GM12872 (cell line): ENCODE results near the gene C16orf78.

Experiments
- TF ChIP-seq, protein P1 (sequence below): IDR thresholded peaks from 3 replicates; pipeline ENCODE4 v1.5.1; 2011; ENCODE audit warnings: low read depth, mild to moderate bottlenecking, low read length, moderate library complexity; ENCODE audit not compliant: insufficient read depth

C16orf78 gene

DNA sequence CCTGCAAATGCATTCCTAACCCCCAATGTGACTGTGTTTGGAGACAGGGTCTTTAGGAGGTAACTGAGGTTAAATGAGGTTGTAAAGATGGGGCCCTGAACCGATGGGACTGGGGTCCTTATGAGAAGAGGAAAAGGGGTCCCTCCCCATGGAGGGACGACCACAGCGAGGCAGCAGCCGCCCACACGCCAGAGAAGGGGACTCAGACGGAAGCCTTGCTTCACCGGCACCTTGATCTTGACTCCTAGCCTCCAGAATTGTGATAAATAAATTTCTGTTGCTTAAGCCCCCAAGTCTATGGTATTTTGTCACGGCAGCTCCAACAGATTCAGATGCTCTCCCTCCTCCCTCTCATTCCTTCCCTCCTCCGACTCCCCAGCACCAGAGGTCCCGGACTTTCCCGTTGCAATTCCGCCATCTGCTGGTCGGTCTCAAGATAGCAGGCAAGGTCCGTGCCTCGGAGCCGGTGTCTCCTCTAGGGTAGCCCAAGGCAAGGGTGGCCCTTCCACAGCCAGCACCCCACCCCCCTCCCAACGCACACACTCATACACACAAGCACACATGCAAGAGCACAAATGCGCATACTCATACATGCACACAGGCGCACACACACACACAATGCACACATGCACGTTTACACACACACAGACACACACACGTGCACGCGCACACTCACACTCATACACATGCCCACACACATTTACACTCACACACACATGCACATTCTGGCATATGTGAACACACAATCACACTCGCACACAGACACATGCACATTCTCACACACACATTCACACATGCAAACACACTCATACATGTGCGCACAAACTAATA lies 23.1 kb upstream of the C16orf78 start:
- TF ChIP-seq, protein P1, sequence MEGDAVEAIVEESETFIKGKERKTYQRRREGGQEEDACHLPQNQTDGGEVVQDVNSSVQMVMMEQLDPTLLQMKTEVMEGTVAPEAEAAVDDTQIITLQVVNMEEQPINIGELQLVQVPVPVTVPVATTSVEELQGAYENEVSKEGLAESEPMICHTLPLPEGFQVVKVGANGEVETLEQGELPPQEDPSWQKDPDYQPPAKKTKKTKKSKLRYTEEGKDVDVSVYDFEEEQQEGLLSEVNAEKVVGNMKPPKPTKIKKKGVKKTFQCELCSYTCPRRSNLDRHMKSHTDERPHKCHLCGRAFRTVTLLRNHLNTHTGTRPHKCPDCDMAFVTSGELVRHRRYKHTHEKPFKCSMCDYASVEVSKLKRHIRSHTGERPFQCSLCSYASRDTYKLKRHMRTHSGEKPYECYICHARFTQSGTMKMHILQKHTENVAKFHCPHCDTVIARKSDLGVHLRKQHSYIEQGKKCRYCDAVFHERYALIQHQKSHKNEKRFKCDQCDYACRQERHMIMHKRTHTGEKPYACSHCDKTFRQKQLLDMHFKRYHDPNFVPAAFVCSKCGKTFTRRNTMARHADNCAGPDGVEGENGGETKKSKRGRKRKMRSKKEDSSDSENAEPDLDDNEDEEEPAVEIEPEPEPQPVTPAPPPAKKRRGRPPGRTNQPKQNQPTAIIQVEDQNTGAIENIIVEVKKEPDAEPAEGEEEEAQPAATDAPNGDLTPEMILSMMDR = peak; percentile 87

DNA sequence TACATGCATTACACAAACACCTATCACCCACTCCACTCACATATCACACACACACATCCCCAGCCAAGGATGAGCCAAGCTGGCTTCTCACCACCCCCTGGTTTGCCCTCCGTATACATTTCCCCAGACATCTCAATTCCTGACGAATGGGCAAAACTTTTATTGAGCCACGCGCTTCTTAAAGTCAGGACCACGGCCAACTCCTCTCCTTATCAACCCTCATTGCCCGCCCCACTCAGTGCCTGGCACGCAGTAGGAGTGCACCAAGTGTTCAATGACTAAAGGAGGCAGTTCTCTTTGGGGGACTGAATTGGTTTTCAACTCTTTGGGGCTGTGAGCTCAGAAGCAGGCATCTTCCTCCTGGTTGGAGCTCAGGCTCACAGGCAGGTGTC lies 22.5 kb upstream of the C16orf78 start:
- TF ChIP-seq, protein P1 = no peak

DNA sequence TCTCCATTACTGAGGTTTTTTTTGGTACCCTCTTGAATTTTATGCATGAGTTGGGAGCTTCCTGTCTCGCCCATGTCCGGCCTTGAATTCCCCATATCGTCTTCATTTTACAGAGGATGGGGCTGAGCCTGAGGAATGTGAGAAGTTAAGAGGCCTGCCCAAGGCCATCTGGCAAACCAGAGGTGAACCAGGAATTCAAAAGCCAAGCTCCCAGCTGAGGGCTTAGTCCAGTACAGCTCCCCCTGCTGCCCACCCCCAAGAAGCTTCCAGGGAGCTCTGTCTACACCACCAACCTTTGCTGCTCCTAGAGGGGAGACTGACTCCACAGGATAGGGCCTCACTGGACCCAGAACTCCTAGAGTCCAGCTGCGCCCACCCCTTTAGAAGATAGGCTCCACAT lies 20.7 kb upstream of the C16orf78 start:
- TF ChIP-seq, protein P1 = peak; percentile 62

DNA sequence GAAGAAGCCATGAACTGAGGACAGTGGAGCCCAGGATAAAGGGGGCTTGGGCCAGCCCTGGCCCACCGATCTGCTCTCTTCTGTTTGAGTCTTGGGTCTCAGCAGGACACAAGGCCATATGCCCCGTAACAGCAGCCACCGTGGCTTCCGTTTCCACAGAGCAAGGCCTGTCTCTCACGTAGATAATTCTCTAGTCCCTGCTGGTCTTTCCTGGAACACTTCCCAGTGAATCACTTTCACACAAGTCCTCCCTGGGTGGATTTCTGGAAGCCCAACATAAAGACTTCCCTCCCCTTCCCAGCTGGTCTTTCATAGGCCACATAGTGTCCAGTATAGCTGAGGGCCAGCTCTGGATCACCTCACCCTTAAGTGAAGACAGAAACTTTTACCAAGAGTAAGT lies 19.9 kb upstream of the C16orf78 start:
- TF ChIP-seq, protein P1 = no peak

DNA sequence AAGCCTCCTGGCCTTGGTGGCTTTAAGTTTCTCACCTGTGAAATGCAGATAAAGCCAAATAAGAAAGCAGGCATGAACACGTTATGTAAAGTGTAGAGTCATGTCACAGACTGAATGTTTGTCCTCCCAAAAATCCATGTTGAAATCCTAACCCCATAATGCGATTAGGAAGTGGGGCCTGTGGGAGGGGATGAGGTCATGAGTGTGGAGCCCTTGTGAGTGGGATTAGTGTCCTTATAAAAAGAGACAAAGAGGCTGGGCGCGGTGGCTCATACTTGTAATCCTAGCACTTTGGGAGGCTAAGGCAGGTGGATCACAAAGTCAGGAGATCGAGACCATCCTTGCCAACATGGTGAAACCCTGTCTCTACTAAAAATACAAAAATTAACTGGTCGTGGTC lies 19.5 kb upstream of the C16orf78 start:
- TF ChIP-seq, protein P1 = no peak

DNA sequence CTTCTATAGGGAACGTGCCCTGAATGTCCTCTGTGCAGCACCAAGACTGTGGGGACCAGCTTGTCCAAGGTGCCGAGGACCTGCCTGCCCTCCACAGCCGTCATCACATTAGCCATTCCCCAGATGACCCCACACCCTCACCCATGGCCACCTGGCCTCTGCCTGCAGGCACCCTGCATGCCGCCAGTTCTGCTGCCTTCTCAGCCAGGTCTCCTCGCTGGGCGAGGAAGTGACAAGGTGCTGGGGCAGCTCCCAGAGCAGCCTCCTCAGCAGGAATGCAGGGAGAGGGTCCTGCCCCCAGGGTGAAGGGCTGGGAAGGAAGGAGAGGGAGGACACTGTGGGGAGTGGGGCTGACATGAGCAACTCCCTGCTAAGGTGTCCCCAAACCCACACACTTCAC lies 18.6 kb upstream of the C16orf78 start:
- TF ChIP-seq, protein P1 = no peak

DNA sequence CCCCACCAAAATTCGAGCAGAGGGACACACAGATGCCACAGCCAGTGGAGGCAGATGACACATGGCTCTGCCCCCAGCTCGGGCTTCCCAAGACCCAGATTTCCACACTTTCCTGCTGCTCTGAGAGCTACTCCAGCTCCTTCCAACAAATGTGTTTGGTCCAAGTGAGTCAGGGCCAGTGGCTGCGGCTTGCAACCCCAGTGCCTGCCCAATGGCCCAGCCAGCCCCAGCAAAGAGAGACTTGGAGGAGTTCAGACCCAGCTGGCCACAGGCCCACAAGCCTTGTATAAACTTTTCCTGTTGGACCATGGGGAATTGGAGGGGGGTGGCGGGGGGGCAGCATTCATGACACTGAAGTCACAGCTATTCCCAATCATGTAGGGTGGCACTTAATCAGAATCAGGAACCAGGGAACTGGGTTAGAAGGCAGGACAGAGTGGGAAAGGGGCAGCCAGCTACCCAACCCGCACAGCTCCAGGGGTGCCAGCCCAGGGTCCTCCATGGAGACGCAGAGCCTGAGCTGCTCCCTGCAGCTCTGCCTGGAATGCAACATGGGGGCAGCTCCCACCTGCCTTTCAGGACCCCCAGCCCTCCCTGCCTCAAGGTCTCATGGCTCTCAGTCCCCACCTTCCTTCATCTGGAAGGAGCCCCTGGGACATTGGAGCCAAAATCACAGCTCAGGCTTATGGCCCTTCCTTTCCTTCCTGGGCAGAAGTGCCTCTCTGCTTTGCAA lies 17.5 kb upstream of the C16orf78 start:
- TF ChIP-seq, protein P1 = no peak
